ENCODE data around the gene EXOC3.
"Not testable (repeated sequence)": the region's sequence is repeated elsewhere in the genome, so short reads cannot be mapped to it uniquely, and the experiment has no call there.

The EXOC3 gene

GRCh38 chr5:473551-474192, 30.7 kb downstream of the EXOC3 start:
- DNase-seq (ENCODE audit: low read depth in 1 of 2, low spot score in 1 of 2), result no peak
- Histone ChIP-seq H3K27ac (replicated peaks) (no peak overlapping the region), H3K4me3 (replicated peaks; ENCODE audit: insufficient read depth, low read length) (peak overlapping the region; percentile 54), H3K27me3 (ENCODE audit: insufficient read depth, poor library complexity, severe bottlenecking) (peaks cover 39% of the 10 kb centered on the region)
- TF ChIP-seq GABPA (IDR thresholded peaks at IDR 0.05; ENCODE audit: low read depth), result no peak
- TF ChIP-seq REST (IDR thresholded peaks at IDR 0.05; ENCODE audit: insufficient replicate concordance, low read depth), result no peak
- TF ChIP-seq CTCF (IDR thresholded peaks at IDR 0.05; ENCODE audit: insufficient read depth, low read length), result no peak
- no peak for TF ChIP-seq SPI1 (IDR thresholded peaks at IDR 0.05; ENCODE audit: borderline replicate concordance, low read depth)
- no peak for TF ChIP-seq POLR2AphosphoS5 (IDR thresholded peaks at IDR 0.05; ENCODE audit: low read depth)

GRCh38 chr5:474232-474839, 31.4 kb downstream of the EXOC3 start:
- Histone ChIP-seq H3K4me3 (replicated peaks; ENCODE audit: insufficient read depth, low read length) (0 out of 2 replicates have a peak overlapping the region, but pooled peaks have one; percentile 54), H3K27me3 (ENCODE audit: insufficient read depth, poor library complexity, severe bottlenecking) (peaks cover 44% of the 10 kb centered on the region)
- H3K27ac ChIP-seq (replicated peaks); DNase-seq (ENCODE audit: low read depth in 1 of 2, low spot score in 1 of 2): not testable (repeated sequence)

GRCh38 chr5:474840-475661, 32.1 kb downstream of the EXOC3 start:
- DNase-seq (ENCODE audit: low read depth in 1 of 2, low spot score in 1 of 2), result no peak
- H3K27me3 ChIP-seq (ENCODE audit: insufficient read depth, poor library complexity, severe bottlenecking), result peaks cover 47% of the 10 kb centered on the region
- no peak overlapping the region for H3K27ac ChIP-seq (replicated peaks)
- H3K4me3 ChIP-seq (replicated peaks; ENCODE audit: insufficient read depth, low read length), result no peak overlapping the region
- TF ChIP-seq REST (IDR thresholded peaks at IDR 0.05; ENCODE audit: insufficient replicate concordance, low read depth), result no peak
- no peak for TF ChIP-seq GABPA (IDR thresholded peaks at IDR 0.05; ENCODE audit: low read depth)
- TF ChIP-seq CTCF (IDR thresholded peaks at IDR 0.05; ENCODE audit: insufficient read depth, low read length), result no peak
- no peak for TF ChIP-seq POLR2AphosphoS5 (IDR thresholded peaks at IDR 0.05; ENCODE audit: low read depth)
- no peak for TF ChIP-seq SPI1 (IDR thresholded peaks at IDR 0.05; ENCODE audit: borderline replicate concordance, low read depth)

- no peak for DNase-seq (ENCODE audit: low read depth in 1 of 2, low spot score in 1 of 2)
These were observed 32.7 kb downstream of the EXOC3 start for GRCh38 chr5:475704-476101.

More at GRCh38 chr5:475704-476101, 32.7 kb downstream of the EXOC3 start:
- Histone ChIP-seq H3K27ac (replicated peaks) (no peak overlapping the region), H3K27me3 (ENCODE audit: insufficient read depth, poor library complexity, severe bottlenecking) (peaks cover 48% of the 10 kb centered on the region), H3K4me3 (replicated peaks; ENCODE audit: insufficient read depth, low read length) (no peak overlapping the region)
- TF ChIP-seq CTCF (IDR thresholded peaks at IDR 0.05; ENCODE audit: insufficient read depth, low read length), result no peak
- TF ChIP-seq REST (IDR thresholded peaks at IDR 0.05; ENCODE audit: insufficient replicate concordance, low read depth), result no peak
- TF ChIP-seq POLR2AphosphoS5 (IDR thresholded peaks at IDR 0.05; ENCODE audit: low read depth), result no peak
- TF ChIP-seq GABPA (IDR thresholded peaks at IDR 0.05; ENCODE audit: low read depth), result no peak
- TF ChIP-seq SPI1 (IDR thresholded peaks at IDR 0.05; ENCODE audit: borderline replicate concordance, low read depth), result no peak

All from HL-60 (cell line).